Ovary (tissue), 3 donors: ENCODE results near the gene HLA-DOB.

ENCODE experiments used
- CTCF ChIP-seq, 3 donors: fragments of 450-650 bp in 2 of 3; fragments of 200-600 bp in 1 of 3; IDR thresholded peaks; one replicate each; pipeline versions ENCODE4 v1.5.1 to v1.8.0; 2016 to 2022; ENCODE audit warnings: antibody characterized with exemption in 3 of 3, mild to moderate bottlenecking in 1 of 3
- EP300 ChIP-seq: sonication (generic); formaldehyde crosslinking; IDR thresholded peaks from one replicate; pipeline ENCODE4 v1.6.1; 2017; ENCODE audit warnings: antibody characterized with exemption
- POLR2A ChIP-seq: fragments of 450-650 bp; IDR thresholded peaks from one replicate; pipeline ENCODE4 v1.6.1; 2017; ENCODE audit warnings: antibody characterized with exemption, mild to moderate bottlenecking, moderate library complexity
- donor health status: DM: no; HTN: no; CAD: no.

- TF ChIP-seq POLR2A (no peak), CTCF (IDR thresholded peaks at IDR 0.05) (no peak), EP300 (no peak)
These were observed 26.5 kb downstream of the HLA-DOB start for GRCh38 chr6:32790306-32790705.
